A549 treated with DMSO at 1 μM for 4 hours (cell line): ENCODE results near the gene TPM3. TPM values are rescaled to one million over a fixed set of nuclear protein-coding genes. Genes with fewer than 3 reads are reported as not detected.

Experiments used
- total RNA-seq: library from RNA; stranded (reverse); fragments of 200-300 nt; extraction: Qiagen RNA extraction; gene quantifications from 5 replicates; pipeline ENCODE4 v1.2.3, GENCODE V29; 2022; ENCODE audit warnings: low read depth

The TPM3 gene
- 447 to 541 TPM (median 495 TPM) in 5 replicates for total RNA-seq

DNA sequence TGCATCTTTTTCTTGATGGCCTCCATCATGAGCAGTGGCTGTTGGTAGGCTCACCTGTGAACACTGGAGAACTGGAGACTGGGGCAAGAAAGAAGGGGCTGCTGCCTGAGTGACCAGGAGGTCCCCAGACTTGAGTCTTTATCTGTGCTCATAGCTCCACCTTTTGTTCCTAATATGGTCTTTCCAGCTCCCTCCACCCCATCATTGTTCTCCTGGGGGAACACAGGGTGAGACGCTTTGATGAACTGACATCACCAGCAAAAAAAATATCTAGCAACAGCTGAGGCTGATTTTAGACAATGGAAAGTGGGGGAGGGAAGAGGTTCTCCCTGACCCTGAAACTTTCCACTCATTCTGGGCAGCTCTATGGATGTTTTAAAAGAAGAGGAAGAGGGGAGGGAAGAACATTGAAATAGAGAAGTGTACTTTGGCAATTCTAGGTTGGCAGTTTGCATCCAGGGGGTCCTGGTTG is at the start of gene TPM3:
TPM3 (minus strand) TSS at position 111 of the 472 bp plus-strand sequence; CDS start at position 29, 82 bp downstream.

DNA sequence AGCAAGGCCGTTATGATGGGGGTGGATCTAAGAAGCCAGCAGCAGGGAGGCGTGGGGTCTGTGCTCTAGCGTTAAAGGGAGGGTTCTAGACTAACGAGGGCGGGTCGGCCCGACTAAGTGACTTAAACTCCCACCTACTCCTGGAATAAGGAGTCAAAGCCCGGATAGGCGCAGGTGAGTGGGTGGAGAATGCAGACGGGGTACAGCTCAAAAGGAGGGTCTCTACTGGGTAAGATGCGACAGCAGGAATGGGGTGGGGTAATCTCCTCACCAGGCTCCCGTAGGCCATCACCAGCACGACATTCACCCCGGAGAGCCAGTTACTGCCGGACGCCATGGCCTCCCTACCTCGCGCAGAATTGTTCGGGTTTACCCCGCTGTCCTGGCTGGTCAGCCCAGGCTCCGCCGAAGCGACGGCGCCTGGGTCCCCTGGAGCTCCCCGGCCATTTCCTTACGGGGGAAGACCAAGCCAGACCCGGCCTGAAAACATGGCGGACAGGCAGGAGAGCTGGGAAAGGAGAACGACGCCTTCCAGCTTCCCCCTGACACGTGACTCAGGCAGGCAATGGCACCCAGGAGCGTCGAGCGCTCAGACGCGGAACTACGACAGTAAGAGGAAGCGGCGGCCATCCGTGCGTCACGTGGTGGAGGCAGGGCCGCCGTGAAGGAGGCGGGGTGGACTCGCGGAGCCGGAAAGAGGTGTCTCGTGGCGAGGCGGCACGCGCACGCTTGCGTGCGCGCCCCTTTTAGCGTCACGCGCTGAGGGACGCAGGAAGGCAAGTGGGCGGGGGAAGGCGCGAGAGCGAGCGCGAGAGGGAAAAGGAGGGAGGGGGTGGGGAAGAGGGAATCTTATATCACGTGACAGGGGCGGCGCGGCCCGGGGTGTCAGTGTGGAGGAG is 28.4 kb upstream of the TPM3 start, which contains the start of gene UBAP2L:
UBAP2L (plus strand) TSS at position 885 of the 899 bp plus-strand sequence. CDS start 4,169 bp downstream, outside the sequence.

DNA sequence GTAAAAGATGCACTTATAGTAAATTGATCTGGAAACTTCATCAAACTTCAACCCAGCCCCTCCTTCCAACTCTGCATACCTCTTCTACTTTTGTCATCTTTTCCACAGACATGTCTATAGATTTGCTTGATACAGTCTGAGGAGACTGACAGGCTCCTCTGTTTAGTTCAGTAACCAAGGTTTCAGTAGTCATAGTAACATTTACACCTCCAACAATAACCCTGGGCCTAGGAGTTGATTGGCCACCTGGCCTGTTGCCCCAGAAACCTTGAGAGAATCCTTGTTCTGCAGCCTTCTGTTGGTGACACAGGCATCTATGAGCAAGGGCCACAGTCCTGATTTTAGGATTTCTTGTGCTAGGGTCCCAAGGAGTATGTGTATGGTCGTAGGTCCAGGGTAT is 14.3 kb upstream of the TPM3 start, which contains the start of gene CFAP141:
CFAP141 (minus strand) TSS at position 138 of the 400 bp plus-strand sequence; CDS start at position 112, 26 bp downstream.

DNA sequence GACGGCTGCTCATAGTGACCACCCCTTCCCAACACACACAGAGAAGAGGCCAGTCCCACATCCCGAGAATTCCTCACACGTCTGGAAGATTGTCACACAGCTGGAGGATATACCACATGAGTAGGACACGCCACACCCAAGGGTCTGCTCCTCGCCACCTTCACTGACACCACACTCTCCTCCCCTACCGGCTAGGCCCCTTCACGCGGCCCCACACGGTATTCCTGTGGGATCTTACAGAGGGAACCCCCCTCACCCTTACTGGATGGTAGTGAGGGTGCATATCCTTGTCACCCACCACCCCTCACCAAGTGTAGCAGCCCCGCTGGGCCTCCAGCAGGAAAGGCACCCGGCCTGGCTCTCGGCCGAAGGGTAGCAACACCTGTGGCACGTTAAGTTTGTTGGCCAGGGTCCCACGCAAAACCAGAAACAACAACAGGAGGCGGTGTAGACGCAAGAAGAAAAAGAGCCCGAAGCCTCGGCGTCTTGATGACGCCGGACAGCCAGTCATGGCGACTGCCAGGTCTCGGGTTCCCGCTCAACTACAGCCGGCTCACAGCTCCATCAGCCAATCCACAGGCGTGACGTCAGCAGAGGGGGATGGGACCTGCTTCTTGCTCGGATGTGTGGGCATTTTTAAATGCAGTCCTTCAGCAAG is 37.2 kb downstream of the TPM3 start, which contains the start of gene NUP210L:
NUP210L (minus strand) TSS at position 540 of the 658 bp plus-strand sequence.

Other genes starting within 250 kb of the TPM3 start
- 26.1 to 38.2 TPM (median 34.8 TPM) in 5 replicates for gene DENND4B, start 245.4 kb downstream of the TPM3 start, total RNA-seq
- 32.7 to 45.4 TPM (median 42.7 TPM) in 5 replicates for gene CRTC2, start 233.5 kb downstream of the TPM3 start, total RNA-seq
- 154 to 166 TPM (median 163 TPM) in 5 replicates for gene SLC39A1, start 228.6 kb downstream of the TPM3 start, total RNA-seq
- 8.7 to 11.8 TPM (median 10.7 TPM) in 5 replicates for gene CREB3L4, start 224.2 kb downstream of the TPM3 start, total RNA-seq
- 109 to 159 TPM (median 148 TPM) in 5 replicates for gene JTB, start 214.4 kb downstream of the TPM3 start, total RNA-seq
- 129 to 155 TPM (median 130 TPM) in 5 replicates for gene RAB13, start 205.8 kb downstream of the TPM3 start, total RNA-seq
- 4,334 to 7,196 TPM (median 4,362 TPM) in 5 replicates for gene RPS27, start 201.3 kb downstream of the TPM3 start, total RNA-seq
- not detected in 5 replicates for gene NUP210L, start 37.0 kb downstream of the TPM3 start, total RNA-seq
- not detected in 5 replicates for gene CFAP141, start 14.2 kb upstream of the TPM3 start, total RNA-seq
- gene UBAP2L, start 28.9 kb upstream of the TPM3 start, total RNA-seq = 97.7 to 120 TPM (median 115 TPM) in 5 replicates
- 92.5 to 103 TPM (median 96.8 TPM) in 5 replicates for gene HAX1, start 80.5 kb upstream of the TPM3 start, total RNA-seq
- gene AQP10, start 129.0 kb upstream of the TPM3 start, total RNA-seq = not detected in 5 replicates
- 25.7 to 37.6 TPM (median 31.0 TPM) in 5 replicates for gene ATP8B2, start 133.4 kb upstream of the TPM3 start, total RNA-seq
- gene IL6R, start 213.2 kb upstream of the TPM3 start, total RNA-seq = 10.6 to 15.0 TPM (median 12.2 TPM) in 5 replicates